Measurements from ENCODE around the gene GOLGA7B. TPM values are rescaled to one million over a fixed set of nuclear protein-coding genes. Genes with fewer than 3 reads are reported as not detected.

Gene GOLGA7B
- polyA plus RNA-seq, 1 of the 3 experiments (the other 2 are of a cell fraction) = 0.03 TPM

DNA sequence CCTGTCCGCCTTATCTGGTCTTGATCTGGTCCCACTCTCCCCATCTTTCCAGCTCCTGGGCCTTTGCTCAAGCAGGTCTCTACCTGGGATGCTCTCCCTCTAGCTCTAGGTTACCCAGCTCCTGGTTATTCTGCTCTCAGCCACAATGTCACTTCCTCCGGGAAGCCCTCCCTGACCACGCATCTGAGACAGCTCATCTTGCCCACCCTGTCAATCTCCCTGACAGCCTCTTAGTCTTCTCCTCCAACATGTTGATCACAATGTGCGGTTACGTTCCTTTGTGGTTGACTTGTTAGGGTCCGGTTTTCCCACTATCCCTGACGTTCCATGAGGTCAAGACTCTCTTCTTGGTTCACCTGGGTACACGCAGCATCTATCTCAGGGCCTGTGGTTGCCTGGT lies 55.6 kb downstream of the GOLGA7B start:
- TF ChIP-seq TEAD4 (IDR thresholded peaks at IDR 0.05; ENCODE audit: borderline replicate concordance, insufficient read depth) = no peak
- TF ChIP-seq, protein P1, sequence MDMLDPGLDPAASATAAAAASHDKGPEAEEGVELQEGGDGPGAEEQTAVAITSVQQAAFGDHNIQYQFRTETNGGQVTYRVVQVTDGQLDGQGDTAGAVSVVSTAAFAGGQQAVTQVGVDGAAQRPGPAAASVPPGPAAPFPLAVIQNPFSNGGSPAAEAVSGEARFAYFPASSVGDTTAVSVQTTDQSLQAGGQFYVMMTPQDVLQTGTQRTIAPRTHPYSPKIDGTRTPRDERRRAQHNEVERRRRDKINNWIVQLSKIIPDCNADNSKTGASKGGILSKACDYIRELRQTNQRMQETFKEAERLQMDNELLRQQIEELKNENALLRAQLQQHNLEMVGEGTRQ (IDR thresholded peaks at IDR 0.05; ENCODE audit: borderline replicate concordance, low read depth, low read length) = no peak
- TF ChIP-seq USF1 (IDR thresholded peaks at IDR 0.05; ENCODE audit: borderline replicate concordance, low read depth) = no peak
- no peak for TF ChIP-seq YY1 (IDR thresholded peaks at IDR 0.05; ENCODE audit: low read depth)
- no peak for TF ChIP-seq CTCF (IDR thresholded peaks at IDR 0.05)
- TF ChIP-seq CHD2 (IDR thresholded peaks at IDR 0.05; ENCODE audit: low read length, partially characterized antibody) = no peak
- no peak for TF ChIP-seq EZH2phosphoT487 (IDR thresholded peaks at IDR 0.05; ENCODE audit: borderline replicate concordance, low read depth)
- no peak for TF ChIP-seq TCF12 (IDR thresholded peaks at IDR 0.05)
- TF ChIP-seq JUND (IDR thresholded peaks at IDR 0.05) = no peak
- no peak for TF ChIP-seq GABPA (IDR thresholded peaks at IDR 0.05; ENCODE audit: low read depth)
- TF ChIP-seq PBX3 (IDR thresholded peaks at IDR 0.05) = no peak
- TF ChIP-seq, protein P2, sequence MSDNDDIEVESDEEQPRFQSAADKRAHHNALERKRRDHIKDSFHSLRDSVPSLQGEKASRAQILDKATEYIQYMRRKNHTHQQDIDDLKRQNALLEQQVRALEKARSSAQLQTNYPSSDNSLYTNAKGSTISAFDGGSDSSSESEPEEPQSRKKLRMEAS (IDR thresholded peaks at IDR 0.05; ENCODE audit: low read depth) = no peak
- TF ChIP-seq FOSL2 (IDR thresholded peaks at IDR 0.05; ENCODE audit: borderline replicate concordance, low read depth) = no peak
- no peak for TF ChIP-seq SIN3A (IDR thresholded peaks at IDR 0.05; ENCODE audit: borderline replicate concordance, low read depth, low read length)
- TF ChIP-seq NRF1 (IDR thresholded peaks at IDR 0.05; ENCODE audit: low read depth, low read length) = no peak
- TF ChIP-seq, protein P3, sequence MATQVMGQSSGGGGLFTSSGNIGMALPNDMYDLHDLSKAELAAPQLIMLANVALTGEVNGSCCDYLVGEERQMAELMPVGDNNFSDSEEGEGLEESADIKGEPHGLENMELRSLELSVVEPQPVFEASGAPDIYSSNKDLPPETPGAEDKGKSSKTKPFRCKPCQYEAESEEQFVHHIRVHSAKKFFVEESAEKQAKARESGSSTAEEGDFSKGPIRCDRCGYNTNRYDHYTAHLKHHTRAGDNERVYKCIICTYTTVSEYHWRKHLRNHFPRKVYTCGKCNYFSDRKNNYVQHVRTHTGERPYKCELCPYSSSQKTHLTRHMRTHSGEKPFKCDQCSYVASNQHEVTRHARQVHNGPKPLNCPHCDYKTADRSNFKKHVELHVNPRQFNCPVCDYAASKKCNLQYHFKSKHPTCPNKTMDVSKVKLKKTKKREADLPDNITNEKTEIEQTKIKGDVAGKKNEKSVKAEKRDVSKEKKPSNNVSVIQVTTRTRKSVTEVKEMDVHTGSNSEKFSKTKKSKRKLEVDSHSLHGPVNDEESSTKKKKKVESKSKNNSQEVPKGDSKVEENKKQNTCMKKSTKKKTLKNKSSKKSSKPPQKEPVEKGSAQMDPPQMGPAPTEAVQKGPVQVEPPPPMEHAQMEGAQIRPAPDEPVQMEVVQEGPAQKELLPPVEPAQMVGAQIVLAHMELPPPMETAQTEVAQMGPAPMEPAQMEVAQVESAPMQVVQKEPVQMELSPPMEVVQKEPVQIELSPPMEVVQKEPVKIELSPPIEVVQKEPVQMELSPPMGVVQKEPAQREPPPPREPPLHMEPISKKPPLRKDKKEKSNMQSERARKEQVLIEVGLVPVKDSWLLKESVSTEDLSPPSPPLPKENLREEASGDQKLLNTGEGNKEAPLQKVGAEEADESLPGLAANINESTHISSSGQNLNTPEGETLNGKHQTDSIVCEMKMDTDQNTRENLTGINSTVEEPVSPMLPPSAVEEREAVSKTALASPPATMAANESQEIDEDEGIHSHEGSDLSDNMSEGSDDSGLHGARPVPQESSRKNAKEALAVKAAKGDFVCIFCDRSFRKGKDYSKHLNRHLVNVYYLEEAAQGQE (IDR thresholded peaks at IDR 0.05; ENCODE audit: low read depth, low read length) = no peak
- H3K4me1 ChIP-seq (ENCODE audit: control insufficient read depth in 1 of 2, insufficient read depth in 2 of 2, low read depth in 1 of 2, low read length in 1 of 2) = peaks cover 0 to 12% of the 10 kb centered on the region in 2 experiments; a peak in 1 of 4 replicates
- no peak overlapping the region for H2AFZ ChIP-seq (ENCODE audit: low read depth)
- no peaks in the 10 kb centered on the region for H4K20me1 ChIP-seq (ENCODE audit: insufficient read depth)
- H3F3A ChIP-seq (replicated peaks; ENCODE audit: insufficient read depth) = no peaks in the 10 kb centered on the region
- H3K36me3 ChIP-seq (replicated peaks in 1 of 2; ENCODE audit: control insufficient read depth in 1 of 2, insufficient read depth in 2 of 2, low read length in 1 of 2) = no peaks in the 10 kb centered on the region
- 75% methylated on average over 8 of the region's 8 CpGs for WGBS (ENCODE audit: low lambda C conversion rate)
- H3K9me2 ChIP-seq = no peaks in the 10 kb centered on the region
- ChIA-PET POLR2A (no interaction called here), CTCF (interaction anchor here (0.6 to 6.7 kb wide), 7 partner anchors 10 to 229 kb away, joined by 3 to 55 read pairs (median 12); no protein-coding TSS in a partner anchor)
- no peak overlapping the region for H3K27ac ChIP-seq (ENCODE audit: low read depth in 2 of 2, low read length in 1 of 2)
- no peak overlapping the region for H3K9ac ChIP-seq
- no peak overlapping the region for H3K4me3 ChIP-seq (ENCODE audit: low read depth in 2 of 2, low read length in 1 of 2)
- no peaks in the 10 kb centered on the region for H3K79me2 ChIP-seq (ENCODE audit: insufficient read depth)
- H3K27me3 ChIP-seq (ENCODE audit: insufficient read depth) = peaks cover 9% of the 10 kb centered on the region; the same call in 1 of the 2 replicates
- H3K4me2 ChIP-seq = no peak overlapping the region
- DNase-seq = no peak
- no peaks in the 10 kb centered on the region for H3K9me3 ChIP-seq

Measured in SK-N-SH (cell line).